RPMI7951 (cell line): ENCODE measurements around the gene DYTN. TPM values are rescaled to one million over a fixed set of nuclear protein-coding genes. Genes with fewer than 3 reads are reported as not detected.
A peak's percentile ranks its signal among the peaks of the same experiment; 100 is the strongest.
"Not testable (repeated sequence)": the region's sequence is repeated elsewhere in the genome, so short reads cannot be mapped to it uniquely, and the experiment has no call there.

Experiments used
- DNase-seq: peaks from one replicate; pipeline ENCODE4 v3.0.0-alpha.2; 2012; ENCODE audit warnings: low read depth
- total RNA-seq: library from RNA; depleted of rRNA; stranded (reverse); fragments of >200 nt; shearing (Covaris generic); gene quantifications from 2 replicates; pipeline ENCODE4 v1.2.3, GENCODE V29; 2014; rRNA removed

Gene DYTN
- total RNA-seq, result not detected in 2 replicates

- DNase-seq, result no peak
Measured at GRCh38 chr2:206718296-206718695, at the start of gene DYTN. Gene DYTN (minus strand): TSS chr2:206718396. CDS start chr2:206718279, 117 bp downstream.

- DNase-seq, result no peak
Measured at GRCh38 chr2:206766057-206766930, 48.1 kb upstream of the DYTN start.

GRCh38 chr2:206765242-206766056 is 47.3 kb upstream of the DYTN start, which contains the start of the genes FASTKD2 and MDH1B:
Gene FASTKD2 (plus strand): TSS chr2:206765606. CDS start chr2:206766694, 1,088 bp downstream.
Gene MDH1B (minus strand): TSS chr2:206765328. CDS start chr2:206765271, 57 bp downstream.
- DNase-seq, result peak; percentile 94

- DNase-seq, result no peak
Measured at GRCh38 chr2:206764673-206765241, 46.6 kb upstream of the DYTN start.

- no peak for DNase-seq
Measured at GRCh38 chr2:206756816-206757215, 38.6 kb upstream of the DYTN start.

GRCh38 chr2:206740800-206741199 is 22.6 kb upstream of the DYTN start:
- DNase-seq, result no peak

- DNase-seq, result no peak
Measured at GRCh38 chr2:206739271-206739670, 21.1 kb upstream of the DYTN start.

- DNase-seq, result no peak
Measured at GRCh38 chr2:206736935-206737334, 18.7 kb upstream of the DYTN start.

- DNase-seq, result no peak
Measured at GRCh38 chr2:206733341-206733740, 15.1 kb upstream of the DYTN start.

GRCh38 chr2:206728277-206729199 is 10.3 kb upstream of the DYTN start:
- DNase-seq, result peak; percentile 54

- DNase-seq, result no peak
Measured at GRCh38 chr2:206727287-206727686, 9.1 kb upstream of the DYTN start.

- no peak for DNase-seq
Measured at GRCh38 chr2:206723288-206723687, 5.1 kb upstream of the DYTN start.

- DNase-seq, result no peak
Measured at GRCh38 chr2:206721256-206721920, 3.2 kb upstream of the DYTN start.

GRCh38 chr2:206716623-206717022 is 1.6 kb downstream of the DYTN start:
- no peak for DNase-seq

GRCh38 chr2:206715183-206715582 is 3.0 kb downstream of the DYTN start:
- DNase-seq, result not testable (repeated sequence)

GRCh38 chr2:206713746-206714145 is 4.5 kb downstream of the DYTN start:
- DNase-seq, result peak; percentile 41

- DNase-seq, result no peak
Measured at GRCh38 chr2:206708286-206708685, 9.9 kb downstream of the DYTN start.

- DNase-seq, result no peak
Measured at GRCh38 chr2:206707164-206707701, 11.0 kb downstream of the DYTN start.

- DNase-seq, result no peak
Measured at GRCh38 chr2:206701952-206702605, 16.1 kb downstream of the DYTN start.

- DNase-seq, result no peak
Measured at GRCh38 chr2:206700156-206700555, 18.0 kb downstream of the DYTN start.
